HS-27A (cell line): ENCODE data around the gene SCO2.
"Not testable (repeated sequence)": the region's sequence is repeated elsewhere in the genome, so short reads cannot be mapped to it uniquely, and the experiment has no call there.

Experiments used
- DNase-seq: peaks from one replicate; pipeline ENCODE4 v3.0.0-alpha.2; 2012; ENCODE audit warnings: low read depth, missing footprints

Gene SCO2

GRCh38 chr22:50550395-50550794, 25.0 kb upstream of the SCO2 start:
- DNase-seq = no peak

GRCh38 chr22:50548921-50549790, 23.8 kb upstream of the SCO2 start:
- no peak for DNase-seq

GRCh38 chr22:50548040-50548920, 22.9 kb upstream of the SCO2 start:
- no peak for DNase-seq

GRCh38 chr22:50547263-50547985, 22.0 kb upstream of the SCO2 start:
- DNase-seq = no peak

GRCh38 chr22:50546326-50547262, 21.2 kb upstream of the SCO2 start:
- DNase-seq = no peak

GRCh38 chr22:50545522-50546325, 20.3 kb upstream of the SCO2 start, which contains the start of gene KLHDC7B:
Gene KLHDC7B, plus strand, starts transcription at chr22:50545899. Its CDS starts 345 bp downstream, at chr22:50546244.
- no peak for DNase-seq

GRCh38 chr22:50544746-50545253, 19.4 kb upstream of the SCO2 start:
- no peak for DNase-seq

- DNase-seq = no peak
Observed at GRCh38 chr22:50544078-50544745, 18.8 kb upstream of the SCO2 start.

GRCh38 chr22:50542416-50542927, 17.1 kb upstream of the SCO2 start:
- DNase-seq = no peak

- not testable (repeated sequence) for DNase-seq
Observed at GRCh38 chr22:50541667-50542026, 16.2 kb upstream of the SCO2 start.

- DNase-seq = no peak
Observed at GRCh38 chr22:50540381-50540780, 15.0 kb upstream of the SCO2 start.

- no peak for DNase-seq
Observed at GRCh38 chr22:50537765-50538164, 12.4 kb upstream of the SCO2 start.

- no peak for DNase-seq
Observed at GRCh38 chr22:50536226-50536625, 10.8 kb upstream of the SCO2 start.

GRCh38 chr22:50535113-50535512, 9.7 kb upstream of the SCO2 start:
- DNase-seq = no peak

GRCh38 chr22:50533856-50534711, 8.7 kb upstream of the SCO2 start:
- DNase-seq = not testable (repeated sequence)

GRCh38 chr22:50532824-50533796, 7.7 kb upstream of the SCO2 start:
- DNase-seq = no peak
